ENCODE results near the gene PSORS1C1.

The PSORS1C1 gene

DNA sequence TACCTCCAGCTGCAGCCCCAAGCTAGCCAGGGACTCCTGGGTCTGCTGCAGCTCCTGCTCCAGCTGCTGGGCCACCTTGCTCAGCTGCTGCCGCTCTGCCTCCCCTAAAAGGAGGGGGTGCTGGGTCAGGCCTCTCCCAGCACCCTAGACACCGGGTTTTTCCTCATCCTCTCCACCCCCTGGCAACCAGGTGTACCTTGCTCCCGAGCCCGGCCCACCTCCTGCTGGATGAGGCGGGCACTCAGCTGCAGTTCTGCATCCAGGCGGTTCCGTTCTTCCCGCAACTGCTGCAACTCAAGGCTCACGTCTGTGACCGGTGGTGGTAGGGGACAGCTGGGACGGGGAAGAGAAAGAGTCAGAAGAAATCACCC, 30.4 kb downstream of the PSORS1C1 start:
- no peak for TF ChIP-seq EZH2phosphoT487 (IDR thresholded peaks at IDR 0.05; ENCODE audit: borderline replicate concordance, low read length)
- TF ChIP-seq, protein P1, sequence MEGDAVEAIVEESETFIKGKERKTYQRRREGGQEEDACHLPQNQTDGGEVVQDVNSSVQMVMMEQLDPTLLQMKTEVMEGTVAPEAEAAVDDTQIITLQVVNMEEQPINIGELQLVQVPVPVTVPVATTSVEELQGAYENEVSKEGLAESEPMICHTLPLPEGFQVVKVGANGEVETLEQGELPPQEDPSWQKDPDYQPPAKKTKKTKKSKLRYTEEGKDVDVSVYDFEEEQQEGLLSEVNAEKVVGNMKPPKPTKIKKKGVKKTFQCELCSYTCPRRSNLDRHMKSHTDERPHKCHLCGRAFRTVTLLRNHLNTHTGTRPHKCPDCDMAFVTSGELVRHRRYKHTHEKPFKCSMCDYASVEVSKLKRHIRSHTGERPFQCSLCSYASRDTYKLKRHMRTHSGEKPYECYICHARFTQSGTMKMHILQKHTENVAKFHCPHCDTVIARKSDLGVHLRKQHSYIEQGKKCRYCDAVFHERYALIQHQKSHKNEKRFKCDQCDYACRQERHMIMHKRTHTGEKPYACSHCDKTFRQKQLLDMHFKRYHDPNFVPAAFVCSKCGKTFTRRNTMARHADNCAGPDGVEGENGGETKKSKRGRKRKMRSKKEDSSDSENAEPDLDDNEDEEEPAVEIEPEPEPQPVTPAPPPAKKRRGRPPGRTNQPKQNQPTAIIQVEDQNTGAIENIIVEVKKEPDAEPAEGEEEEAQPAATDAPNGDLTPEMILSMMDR (IDR thresholded peaks at IDR 0.05; ENCODE audit: low read depth, low read length, poor library complexity, severe bottlenecking), result no peak
- Histone ChIP-seq H3K9me2 (replicated peaks; ENCODE audit: control insufficient read depth, low read length) (no peaks in the 10 kb centered on the region), H3K4me3 (ENCODE audit: low read length) (no peak overlapping the region), H3K27ac (ENCODE audit: low read depth, low read length) (no peak overlapping the region), H3F3A (ENCODE audit: control insufficient read depth, insufficient read depth) (no peaks in the 10 kb centered on the region), H3K9me3 (ENCODE audit: control insufficient read depth, insufficient read depth, low read length) (no peaks in the 10 kb centered on the region), H3K36me3 (ENCODE audit: control insufficient read depth, low read length) (peaks cover 15% of the 10 kb centered on the region), H4K20me1 (ENCODE audit: control insufficient read depth, insufficient read depth, low read depth, low read length) (no peaks in the 10 kb centered on the region), H3K27me3 (ENCODE audit: control insufficient read depth, low read length) (no peaks in the 10 kb centered on the region), H3K79me2 (ENCODE audit: control insufficient read depth, low read length) (no peaks in the 10 kb centered on the region), H3K4me1 (ENCODE audit: control insufficient read depth, low read length) (no peaks in the 10 kb centered on the region), H3K4me2 (ENCODE audit: low read length) (no peak overlapping the region)

DNA sequence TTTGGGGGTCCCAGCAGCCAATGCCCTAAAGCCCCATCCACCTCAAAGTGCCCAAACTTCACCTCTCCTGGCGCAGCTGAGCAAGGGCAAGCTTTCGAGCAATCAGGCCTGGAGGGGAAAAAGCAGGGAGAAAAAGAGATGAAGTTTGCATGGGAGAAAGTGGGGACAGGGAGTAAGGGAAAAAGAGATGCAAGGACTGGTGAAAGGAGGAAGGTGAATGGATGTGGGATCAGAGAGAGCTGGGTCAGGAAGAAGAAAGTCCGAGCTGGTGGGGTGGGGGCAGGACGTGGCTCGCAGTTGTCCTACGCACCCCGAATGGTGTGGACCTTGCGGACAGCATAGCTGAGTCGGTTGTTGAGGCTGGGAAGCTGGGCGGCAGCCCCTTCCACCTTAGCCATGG, 30.8 kb downstream of the PSORS1C1 start:
- H3K36me3 ChIP-seq (ENCODE audit: control insufficient read depth, low read length), result peaks cover 17% of the 10 kb centered on the region

DNA sequence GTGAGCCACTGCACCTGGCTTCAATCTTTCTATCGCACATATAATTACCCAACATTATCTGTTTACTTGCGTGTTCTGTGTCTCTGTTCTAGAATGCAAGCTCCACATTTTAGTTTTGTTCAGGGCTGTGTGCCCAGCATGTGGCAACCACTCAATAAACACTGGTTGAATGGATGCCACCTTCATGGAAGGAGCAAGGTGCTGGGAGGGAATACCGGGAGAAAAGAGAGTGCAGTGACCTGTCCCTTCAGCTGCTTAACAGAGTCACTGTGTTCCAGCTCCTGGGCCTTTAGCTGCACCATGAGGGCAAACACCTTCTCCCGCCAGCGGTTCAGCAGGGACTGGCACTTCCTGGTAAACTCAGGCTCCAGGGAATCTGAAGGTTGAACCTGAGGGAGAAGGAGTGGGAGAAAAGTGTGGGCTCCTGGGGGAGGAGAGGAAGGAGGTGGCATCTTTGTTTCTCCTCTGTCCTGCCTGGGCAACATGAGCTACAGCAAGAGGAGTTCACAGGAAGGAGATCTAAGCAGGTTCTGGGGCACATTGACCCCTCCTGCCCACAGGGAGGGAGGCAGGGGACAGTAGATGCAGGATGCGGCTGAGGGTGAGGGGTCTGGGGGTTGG, 35.3 kb downstream of the PSORS1C1 start:
- Histone ChIP-seq H3K9me2 (replicated peaks; ENCODE audit: control insufficient read depth, low read length) (no peaks in the 10 kb centered on the region), H3K4me2 (ENCODE audit: low read length) (no peak overlapping the region), H3F3A (ENCODE audit: control insufficient read depth, insufficient read depth) (no peaks in the 10 kb centered on the region), H3K4me3 (ENCODE audit: low read length) (no peak overlapping the region), H3K79me2 (ENCODE audit: control insufficient read depth, low read length) (no peaks in the 10 kb centered on the region), H3K27ac (ENCODE audit: low read depth, low read length) (no peak overlapping the region), H3K4me1 (ENCODE audit: control insufficient read depth, low read length) (no peaks in the 10 kb centered on the region), H3K27me3 (ENCODE audit: control insufficient read depth, low read length) (no peaks in the 10 kb centered on the region), H3K9me3 (ENCODE audit: control insufficient read depth, insufficient read depth, low read length) (no peaks in the 10 kb centered on the region), H3K36me3 (ENCODE audit: control insufficient read depth, low read length) (peaks cover 5% of the 10 kb centered on the region; the same call in 1 of the 2 replicates), H4K20me1 (ENCODE audit: control insufficient read depth, insufficient read depth, low read depth, low read length) (no peaks in the 10 kb centered on the region)
- no peak for TF ChIP-seq EZH2phosphoT487 (IDR thresholded peaks at IDR 0.05; ENCODE audit: borderline replicate concordance, low read length)
- TF ChIP-seq, protein P1 (IDR thresholded peaks at IDR 0.05; ENCODE audit: low read depth, low read length, poor library complexity, severe bottlenecking), result no peak

More for the DNA sequence above, 30.8 kb downstream of the PSORS1C1 start:
- no peak overlapping the region for H3K4me2 ChIP-seq (ENCODE audit: low read length)
- H3K9me3 ChIP-seq (ENCODE audit: control insufficient read depth, insufficient read depth, low read length), result no peaks in the 10 kb centered on the region
- no peaks in the 10 kb centered on the region for H4K20me1 ChIP-seq (ENCODE audit: control insufficient read depth, insufficient read depth, low read depth, low read length)
- H3K4me3 ChIP-seq (ENCODE audit: low read length), result no peak overlapping the region
- no peaks in the 10 kb centered on the region for H3K4me1 ChIP-seq (ENCODE audit: control insufficient read depth, low read length)
- no peaks in the 10 kb centered on the region for H3K27me3 ChIP-seq (ENCODE audit: control insufficient read depth, low read length)
- no peaks in the 10 kb centered on the region for H3F3A ChIP-seq (ENCODE audit: control insufficient read depth, insufficient read depth)
- TF ChIP-seq, protein P1 (IDR thresholded peaks at IDR 0.05; ENCODE audit: low read depth, low read length, poor library complexity, severe bottlenecking), result no peak
- TF ChIP-seq EZH2phosphoT487 (IDR thresholded peaks at IDR 0.05; ENCODE audit: borderline replicate concordance, low read length), result no peak
- H3K79me2 ChIP-seq (ENCODE audit: control insufficient read depth, low read length), result no peaks in the 10 kb centered on the region
- H3K27ac ChIP-seq (ENCODE audit: low read depth, low read length), result no peak overlapping the region
- no peaks in the 10 kb centered on the region for H3K9me2 ChIP-seq (replicated peaks; ENCODE audit: control insufficient read depth, low read length)
